Hematopoietic multipotent progenitor cell treated with erythropoietin and hydrocortisone succinate and interleukin-3 and kit ligand, for 8 days (in vitro differentiated cells): ENCODE measurements around the gene KCNK10.

Experiments
- DNase-seq: peaks from one replicate; pipeline ENCODE4 v3.0.0-alpha.2; 2015

The KCNK10 gene, protein sequence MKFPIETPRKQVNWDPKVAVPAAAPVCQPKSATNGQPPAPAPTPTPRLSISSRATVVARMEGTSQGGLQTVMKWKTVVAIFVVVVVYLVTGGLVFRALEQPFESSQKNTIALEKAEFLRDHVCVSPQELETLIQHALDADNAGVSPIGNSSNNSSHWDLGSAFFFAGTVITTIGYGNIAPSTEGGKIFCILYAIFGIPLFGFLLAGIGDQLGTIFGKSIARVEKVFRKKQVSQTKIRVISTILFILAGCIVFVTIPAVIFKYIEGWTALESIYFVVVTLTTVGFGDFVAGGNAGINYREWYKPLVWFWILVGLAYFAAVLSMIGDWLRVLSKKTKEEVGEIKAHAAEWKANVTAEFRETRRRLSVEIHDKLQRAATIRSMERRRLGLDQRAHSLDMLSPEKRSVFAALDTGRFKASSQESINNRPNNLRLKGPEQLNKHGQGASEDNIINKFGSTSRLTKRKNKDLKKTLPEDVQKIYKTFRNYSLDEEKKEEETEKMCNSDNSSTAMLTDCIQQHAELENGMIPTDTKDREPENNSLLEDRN

DNA sequence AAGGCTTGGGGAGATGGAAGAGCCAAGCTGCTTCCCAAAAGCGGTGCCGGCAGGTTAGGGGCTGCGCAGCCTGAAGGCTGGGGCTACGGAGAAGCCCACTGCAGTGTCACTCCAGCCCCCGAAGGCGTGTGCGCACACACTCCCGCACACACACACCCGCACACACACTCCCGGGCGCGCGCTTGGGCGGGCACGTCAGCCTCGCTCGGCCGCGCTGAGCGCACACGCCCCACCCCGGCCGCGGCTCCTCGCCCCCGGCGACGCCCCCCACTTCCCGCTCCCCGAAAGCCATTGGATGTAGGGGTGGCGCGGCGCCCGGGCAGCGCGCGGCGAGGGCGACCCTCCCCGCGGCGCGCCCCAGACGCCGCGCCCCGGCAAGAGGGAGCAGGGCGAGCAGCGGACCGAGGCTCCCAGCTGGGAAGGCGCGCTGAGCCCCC, at the start of gene KCNK10:
Gene KCNK10 (minus strand): TSS at position 184 of the 437 bp plus-strand sequence. CDS start 471 bp downstream, outside the sequence.
- no peak for DNase-seq

GRCh38 chr14:88369496-88369895, 46.4 kb upstream of the KCNK10 start:
- no peak for DNase-seq

- no peak for DNase-seq
Observed at GRCh38 chr14:88364710-88365413, 41.8 kb upstream of the KCNK10 start.

- DNase-seq: no peak
Observed at GRCh38 chr14:88363644-88364043, 40.6 kb upstream of the KCNK10 start.

DNA sequence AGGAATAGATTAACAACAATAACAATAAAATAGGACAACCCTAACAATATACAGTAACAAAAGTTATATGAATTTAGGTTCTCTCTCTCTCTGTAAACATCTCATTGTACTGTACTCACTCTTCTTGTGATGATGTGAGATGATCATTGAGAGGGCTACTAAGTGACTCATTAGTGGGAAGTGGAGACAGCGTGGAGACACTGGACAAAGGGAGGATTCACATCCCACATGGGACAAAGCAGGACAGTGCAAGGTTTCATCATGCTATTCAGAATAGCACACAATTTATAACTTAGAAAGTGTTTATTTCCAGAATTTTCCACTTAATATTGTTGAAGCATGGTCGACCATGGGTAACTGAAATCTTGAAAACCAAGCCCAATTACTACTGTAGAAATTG, 36.4 kb upstream of the KCNK10 start:
- no peak for DNase-seq

DNA sequence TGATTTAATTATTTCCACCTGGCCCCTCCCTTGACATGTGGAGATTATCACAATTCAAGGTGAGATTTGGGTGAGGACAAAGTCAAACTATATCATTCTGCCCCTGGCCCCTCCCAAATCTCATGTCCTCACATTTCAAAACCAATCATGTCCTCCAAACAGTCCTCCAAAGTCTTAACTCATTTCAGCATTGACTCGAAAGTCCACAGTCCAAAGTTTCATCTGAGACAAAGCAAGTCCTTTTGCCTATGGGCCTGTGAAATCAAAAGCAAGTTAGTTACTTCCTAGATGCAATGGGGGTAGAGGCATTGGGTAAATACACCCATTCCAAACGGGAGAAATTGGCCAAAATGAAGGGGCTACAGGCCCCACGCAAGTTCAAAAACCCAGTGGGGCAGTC, 31.3 kb upstream of the KCNK10 start:
- DNase-seq: no peak

DNA sequence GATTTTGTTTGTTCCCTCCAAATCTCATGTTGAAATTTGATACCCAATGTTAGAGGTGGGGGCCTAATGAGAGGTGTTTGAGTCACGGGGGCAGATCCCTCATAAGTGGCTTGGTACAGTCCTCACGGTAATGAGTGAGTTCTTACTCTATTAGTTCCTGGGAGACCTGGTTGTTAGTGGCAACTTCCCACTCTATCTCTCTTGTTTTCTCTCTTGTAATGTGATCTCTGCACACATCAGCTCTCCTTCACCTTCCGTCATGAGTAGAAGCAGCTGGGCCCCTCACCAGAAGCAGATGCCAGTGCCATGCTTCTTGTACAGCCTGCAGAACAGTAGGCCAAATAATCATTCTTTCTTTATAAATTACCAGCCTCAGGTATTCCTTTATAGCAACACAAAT, 29.6 kb upstream of the KCNK10 start:
- no peak for DNase-seq

DNA sequence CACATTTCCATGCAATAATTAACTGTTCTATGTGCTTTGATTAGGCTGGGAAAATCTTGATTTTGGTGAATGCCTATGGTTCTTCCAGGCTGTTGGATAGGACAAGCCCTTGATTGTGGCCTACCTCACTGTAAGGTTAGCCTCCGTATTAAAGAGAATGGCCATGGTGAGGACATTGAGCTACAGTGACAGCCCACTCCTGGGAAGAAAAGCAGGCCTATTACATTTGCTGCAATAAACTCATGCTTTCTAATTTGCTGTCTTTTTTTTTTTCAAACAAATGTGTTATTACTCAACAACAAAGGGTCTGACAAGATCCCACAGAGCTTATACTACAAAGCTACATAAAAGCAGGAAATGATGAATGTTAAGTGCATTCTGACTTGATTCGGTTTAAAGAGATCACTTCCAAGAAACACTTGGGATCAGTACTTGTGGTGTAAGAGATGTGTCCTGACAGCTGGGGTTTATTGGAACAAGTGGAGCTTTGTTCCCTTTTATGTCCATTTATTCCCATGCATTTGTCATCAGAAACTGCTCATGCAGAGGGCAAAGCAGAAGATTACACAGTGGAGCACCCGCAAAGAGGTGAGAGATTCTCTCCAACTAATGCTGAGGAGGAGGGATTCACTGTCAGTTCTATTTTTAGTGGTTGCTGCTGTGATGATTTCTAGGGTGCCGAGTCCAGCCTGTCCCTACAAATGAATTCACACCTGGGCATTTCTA, 29.1 kb upstream of the KCNK10 start:
- no peak for DNase-seq

- DNase-seq: no peak
Observed at GRCh38 chr14:88348546-88348945, 25.5 kb upstream of the KCNK10 start.

DNA sequence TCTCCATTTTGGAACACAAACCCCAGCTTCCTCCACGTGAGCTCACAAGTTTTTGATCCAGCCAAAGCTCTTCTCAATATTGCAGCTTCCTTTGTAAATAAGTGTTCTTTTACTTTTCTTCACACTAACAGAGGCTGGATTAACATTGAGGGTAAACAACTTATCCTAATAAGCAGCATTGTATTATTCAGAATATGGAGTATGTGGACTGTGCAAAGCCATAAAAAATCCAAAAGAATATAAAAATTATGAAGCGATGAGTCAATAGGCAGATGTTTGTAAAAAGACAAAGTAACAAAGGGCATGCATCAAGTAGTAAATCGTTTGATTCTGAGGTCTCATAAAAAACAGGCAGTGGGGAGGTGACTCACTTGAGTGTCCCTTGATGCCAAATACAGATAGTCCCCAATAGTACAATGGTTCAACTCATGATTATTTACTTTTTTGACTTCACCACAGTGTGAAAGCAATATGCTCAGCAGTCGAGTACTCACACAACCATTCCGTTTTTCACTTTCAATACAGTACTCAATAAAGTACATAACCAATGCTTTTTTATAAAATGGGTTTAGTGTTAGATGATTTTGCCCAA, 23.1 kb upstream of the KCNK10 start:
- DNase-seq: no peak

DNA sequence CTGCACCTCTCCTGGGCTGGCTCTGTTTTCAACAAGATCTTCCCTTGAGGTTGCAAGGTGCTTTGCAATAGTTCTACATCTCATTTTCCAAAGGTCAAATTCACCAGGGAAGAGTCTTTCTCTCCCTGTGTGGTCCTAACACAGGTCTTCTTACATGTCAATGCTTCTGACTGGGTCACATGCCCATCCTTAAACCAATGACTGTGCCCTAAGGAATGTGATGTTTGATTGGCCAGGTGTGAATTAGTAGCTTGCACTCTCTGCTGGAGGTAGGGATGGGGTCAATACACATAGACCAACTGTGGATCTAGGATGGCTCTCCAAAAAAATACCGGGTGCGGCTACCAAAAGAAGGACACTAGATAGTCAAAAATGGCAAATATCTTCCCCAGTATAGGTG, 19.9 kb upstream of the KCNK10 start:
- no peak for DNase-seq

DNA sequence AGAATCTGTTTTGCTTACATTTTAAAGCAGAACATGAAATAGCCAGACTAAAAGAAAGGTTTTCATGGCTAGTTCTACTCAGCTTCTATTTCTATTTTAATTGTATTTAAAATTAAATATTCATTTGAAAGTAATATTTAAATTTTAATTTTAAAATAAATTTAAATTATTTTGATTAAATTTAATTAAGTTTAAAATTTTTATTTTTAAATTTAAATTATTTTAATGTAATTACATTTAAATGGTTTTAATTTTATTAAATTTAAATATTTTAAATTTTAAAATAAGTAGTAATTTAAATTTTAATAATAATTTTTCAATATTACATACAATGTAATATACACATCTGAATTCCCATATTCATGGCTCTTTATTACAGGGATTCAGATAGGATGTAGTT, 17.3 kb upstream of the KCNK10 start:
- DNase-seq: no peak

GRCh38 chr14:88333036-88333435, 10.0 kb upstream of the KCNK10 start:
- no peak for DNase-seq

- DNase-seq: no peak
Observed at GRCh38 chr14:88327497-88327896, 4.4 kb upstream of the KCNK10 start.

DNA sequence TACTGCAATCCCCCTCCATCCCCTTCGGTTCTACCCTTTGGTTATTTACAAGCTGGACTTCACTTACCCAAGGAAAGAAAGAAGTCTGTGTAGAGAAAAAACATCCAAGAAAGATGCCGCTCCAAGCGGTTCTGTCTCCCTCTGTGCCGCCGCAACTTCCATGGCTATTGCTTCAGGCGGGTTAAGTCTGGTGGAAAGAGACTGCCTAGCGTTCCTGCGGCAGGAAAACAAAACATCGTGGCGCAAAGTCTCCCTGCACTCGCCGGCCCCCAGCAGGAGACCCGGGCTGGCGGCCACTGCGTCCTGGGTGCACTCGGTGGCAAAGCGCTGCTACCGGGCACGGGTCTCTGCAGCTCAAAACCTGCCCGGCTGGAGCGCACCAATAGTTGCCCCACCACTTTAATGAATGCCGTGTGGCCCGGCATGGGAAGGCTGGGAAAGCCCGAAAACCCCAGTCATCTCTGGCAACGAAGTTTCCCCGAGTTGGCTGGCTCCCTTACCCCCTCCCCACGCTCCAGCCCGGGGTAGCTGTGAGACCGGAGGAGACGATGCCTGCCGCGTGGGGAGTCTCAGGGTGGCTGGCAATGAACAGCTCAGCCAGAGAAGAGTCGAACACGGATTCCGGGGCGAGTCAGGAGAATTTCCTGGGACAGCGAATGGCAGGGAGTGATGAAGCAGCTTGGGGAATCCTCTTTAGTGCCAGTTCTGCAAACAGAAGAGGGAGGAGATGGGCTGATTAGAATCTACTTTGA, 3.5 kb upstream of the KCNK10 start:
- DNase-seq: no peak

- no peak for DNase-seq
Observed at GRCh38 chr14:88325883-88326282, 2.8 kb upstream of the KCNK10 start.

DNA sequence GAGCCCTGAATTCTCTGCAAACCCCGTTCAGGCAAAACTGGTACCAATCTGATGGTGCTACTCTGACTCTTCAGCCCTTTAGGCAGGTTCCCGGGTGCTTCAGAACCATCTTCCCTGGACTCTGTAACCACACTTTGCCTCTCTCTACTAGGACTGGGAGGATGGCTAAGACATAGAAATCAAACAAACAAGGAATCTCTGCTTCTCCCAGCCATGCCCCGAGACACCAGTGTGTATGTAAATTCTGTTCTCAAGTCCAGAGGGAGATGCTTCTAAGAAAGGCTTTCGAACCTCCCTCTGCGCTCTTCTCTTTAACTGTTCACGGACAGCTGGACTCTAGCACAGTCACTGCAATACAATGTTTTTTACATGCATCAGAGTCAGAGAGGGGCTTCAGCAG, 1.9 kb upstream of the KCNK10 start:
- DNase-seq: no peak

DNA sequence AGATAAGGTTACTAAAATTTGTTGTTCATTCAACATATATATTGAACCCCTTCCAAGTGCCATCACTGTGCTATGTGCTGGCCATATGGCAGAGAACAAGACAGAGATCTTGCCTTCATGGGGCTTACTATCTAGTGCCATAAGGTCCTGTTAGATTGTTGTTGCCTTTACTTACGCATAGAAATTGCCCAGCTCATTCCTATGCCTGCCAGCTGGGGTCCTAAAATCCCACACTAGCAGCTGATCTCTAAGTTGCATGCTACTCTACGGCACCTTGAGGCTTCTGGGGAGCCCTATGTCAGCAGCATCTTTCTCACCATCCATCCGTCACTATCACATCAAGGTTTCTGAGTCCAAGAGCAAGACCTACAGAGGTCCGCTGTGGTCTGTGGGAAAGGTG, 1.4 kb upstream of the KCNK10 start:
- DNase-seq: no peak

DNA sequence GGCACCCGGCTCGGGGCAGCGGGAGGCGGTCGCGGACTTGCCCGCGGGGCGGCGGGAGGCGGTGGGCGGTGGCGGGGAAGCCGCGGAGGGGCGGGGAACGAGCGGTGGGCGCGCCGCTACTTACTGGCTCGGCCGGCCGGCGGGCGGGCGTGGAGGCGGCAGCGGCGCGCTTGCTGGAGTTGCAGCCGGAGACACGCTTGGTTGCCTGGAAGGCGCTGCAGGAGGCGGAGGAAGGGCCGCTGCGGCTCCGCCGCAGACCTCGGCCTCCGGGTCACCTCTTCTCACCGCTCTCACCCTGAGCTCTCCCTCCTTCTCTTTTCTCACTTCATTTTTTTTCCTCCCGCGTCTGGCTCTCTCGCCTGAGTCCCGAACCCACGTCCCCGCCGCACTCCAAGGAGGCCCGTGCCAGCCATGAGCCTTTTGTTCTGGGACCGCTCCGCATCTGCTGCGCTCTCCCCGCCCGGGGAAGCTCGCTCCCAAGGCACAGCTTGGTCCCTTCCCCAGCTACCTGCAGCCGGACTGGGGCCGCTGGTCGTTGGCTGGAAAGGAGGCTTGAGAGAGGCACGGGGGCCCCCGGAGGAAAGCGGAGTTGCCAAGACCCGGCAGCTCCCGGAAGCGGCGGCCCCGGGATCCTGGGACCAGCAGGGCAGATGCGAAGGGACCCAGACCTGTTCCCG, 592 bp upstream of the KCNK10 start:
- no peak for DNase-seq

GRCh38 chr14:88322504-88323085, 474 bp downstream of the KCNK10 start:
- no peak for DNase-seq
